Stimulated activated CD8-positive, alpha-beta memory T cell treated with anti-CD3 and anti-CD28 coated beads, Interleukin-15, amount 100 ng/mL, for 1 hour (primary cell): ENCODE measurements around the gene NTNG2.
"Not testable (repeated sequence)": the region's sequence is repeated elsewhere in the genome, so short reads cannot be mapped to it uniquely, and the experiment has no call there.

Experiments
- DNase-seq: peaks from one replicate; pipeline ENCODE4 v3.0.0-alpha.2; 2020; ENCODE audit warnings: low read depth

The NTNG2 gene, protein sequence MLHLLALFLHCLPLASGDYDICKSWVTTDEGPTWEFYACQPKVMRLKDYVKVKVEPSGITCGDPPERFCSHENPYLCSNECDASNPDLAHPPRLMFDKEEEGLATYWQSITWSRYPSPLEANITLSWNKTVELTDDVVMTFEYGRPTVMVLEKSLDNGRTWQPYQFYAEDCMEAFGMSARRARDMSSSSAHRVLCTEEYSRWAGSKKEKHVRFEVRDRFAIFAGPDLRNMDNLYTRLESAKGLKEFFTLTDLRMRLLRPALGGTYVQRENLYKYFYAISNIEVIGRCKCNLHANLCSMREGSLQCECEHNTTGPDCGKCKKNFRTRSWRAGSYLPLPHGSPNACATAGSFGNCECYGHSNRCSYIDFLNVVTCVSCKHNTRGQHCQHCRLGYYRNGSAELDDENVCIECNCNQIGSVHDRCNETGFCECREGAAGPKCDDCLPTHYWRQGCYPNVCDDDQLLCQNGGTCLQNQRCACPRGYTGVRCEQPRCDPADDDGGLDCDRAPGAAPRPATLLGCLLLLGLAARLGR

DNA sequence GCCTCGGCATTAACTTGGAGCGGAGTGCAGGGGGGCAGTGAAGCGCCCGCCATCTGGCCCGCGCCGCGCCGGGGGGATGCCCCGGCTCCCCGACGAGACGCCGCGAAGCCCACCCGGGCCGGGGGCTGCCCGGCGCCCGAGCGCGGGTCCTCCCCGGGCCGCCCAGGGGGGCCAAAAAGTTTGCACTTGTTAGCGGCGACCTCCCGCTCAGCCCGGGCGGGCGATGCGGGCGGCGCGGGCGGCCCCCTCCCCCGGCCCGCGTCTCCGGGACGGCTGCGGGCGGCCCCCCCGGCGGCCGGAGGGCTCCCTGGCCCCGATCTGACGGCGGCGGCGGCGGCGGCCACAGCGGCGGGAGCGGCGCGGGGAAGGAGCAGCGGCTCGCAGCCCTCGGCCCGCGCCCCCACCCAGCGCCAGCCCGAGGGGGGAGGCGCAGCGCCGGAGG lies at the start of gene NTNG2:
NTNG2 (plus strand) TSS at position 316 of the 442 bp plus-strand sequence. CDS start 4,774 bp downstream, outside the sequence.
- no peak for DNase-seq

GRCh38 chr9:132114102-132114707 lies 47.7 kb upstream of the NTNG2 start:
- DNase-seq, result no peak

DNA sequence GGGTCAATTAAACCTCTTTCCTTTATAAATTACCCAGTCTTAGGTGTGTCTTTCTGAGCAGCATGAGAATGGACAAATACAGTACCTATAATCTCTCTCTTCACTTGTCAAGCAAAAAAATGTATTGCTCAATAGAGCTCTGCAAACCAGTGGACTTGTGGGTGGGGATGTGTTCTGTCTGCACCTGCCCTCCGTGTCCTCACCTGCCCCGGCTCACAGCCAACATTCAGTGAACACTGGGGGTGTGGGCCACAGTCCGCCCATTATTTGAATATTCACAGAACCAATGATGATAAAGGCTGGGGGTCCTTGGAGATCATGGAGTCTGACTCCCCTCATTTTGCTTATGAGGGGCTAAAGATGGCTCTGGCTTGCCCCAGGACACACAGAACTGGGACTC lies 45.3 kb upstream of the NTNG2 start:
- DNase-seq, result no peak

GRCh38 chr9:132117694-132118093 lies 44.2 kb upstream of the NTNG2 start:
- DNase-seq, result no peak

DNA sequence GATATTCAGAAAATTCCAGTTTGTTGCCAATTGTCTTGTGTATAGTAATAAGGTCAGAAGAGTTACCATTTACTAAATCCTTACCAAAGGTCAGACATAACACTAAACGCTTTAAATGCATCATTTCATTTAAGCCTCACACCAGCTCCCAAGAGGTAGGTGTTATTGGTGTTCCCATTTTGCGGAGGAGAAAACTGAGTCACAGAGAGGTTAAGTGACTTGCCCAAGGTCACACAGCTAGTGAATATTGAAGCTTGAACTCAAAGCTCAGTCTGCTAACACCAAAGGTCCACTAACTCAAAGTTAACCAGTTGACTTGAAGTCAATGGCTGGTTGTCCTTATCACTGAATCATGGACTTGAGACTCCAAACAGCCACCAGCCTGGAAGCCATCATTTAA lies 40.8 kb upstream of the NTNG2 start:
- no peak for DNase-seq

DNA sequence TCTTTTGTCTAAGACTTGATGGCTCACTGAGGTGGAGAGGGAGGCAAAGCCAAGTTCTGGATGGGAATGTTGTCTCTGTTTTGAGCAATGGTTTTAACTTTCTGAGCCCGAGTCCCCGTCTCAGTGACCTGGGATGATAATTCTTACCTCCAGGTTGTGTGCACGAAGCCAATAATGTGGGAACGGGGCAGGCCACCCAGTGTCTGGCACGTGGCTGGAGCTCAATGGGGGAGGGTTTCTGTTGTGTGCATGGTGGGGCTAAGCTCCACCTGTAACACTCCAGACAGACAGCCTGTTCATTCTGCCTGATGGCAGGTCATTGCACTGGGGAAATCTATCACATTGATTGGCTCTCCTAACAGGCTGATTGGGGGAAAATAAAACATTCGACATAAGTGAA lies 37.1 kb upstream of the NTNG2 start:
- DNase-seq, result no peak

DNA sequence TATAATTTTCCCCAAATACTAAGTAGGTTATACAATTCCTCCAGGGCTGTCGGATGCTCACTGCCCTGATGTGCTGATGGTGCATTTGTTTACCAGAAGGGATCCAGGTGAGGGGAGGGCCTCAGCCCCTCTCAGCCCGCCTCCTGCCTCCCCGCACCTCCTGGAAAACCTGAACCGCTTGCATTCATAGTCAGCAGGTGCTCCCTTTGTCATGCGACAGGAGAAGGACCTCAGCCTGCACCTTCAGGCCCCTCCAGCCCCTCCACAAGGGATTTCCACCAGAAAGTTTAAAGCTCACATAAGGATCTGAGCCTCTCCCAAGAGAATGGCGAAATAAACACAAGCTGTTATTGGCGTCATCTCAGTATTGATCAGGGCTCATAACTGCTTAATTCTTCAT lies 36.5 kb upstream of the NTNG2 start:
- no peak for DNase-seq

- DNase-seq, result no peak
Measured at GRCh38 chr9:132125944-132126679, 35.7 kb upstream of the NTNG2 start.

GRCh38 chr9:132126680-132127236 lies 35.1 kb upstream of the NTNG2 start:
- no peak for DNase-seq

GRCh38 chr9:132127888-132128534 lies 33.8 kb upstream of the NTNG2 start:
- no peak for DNase-seq

DNA sequence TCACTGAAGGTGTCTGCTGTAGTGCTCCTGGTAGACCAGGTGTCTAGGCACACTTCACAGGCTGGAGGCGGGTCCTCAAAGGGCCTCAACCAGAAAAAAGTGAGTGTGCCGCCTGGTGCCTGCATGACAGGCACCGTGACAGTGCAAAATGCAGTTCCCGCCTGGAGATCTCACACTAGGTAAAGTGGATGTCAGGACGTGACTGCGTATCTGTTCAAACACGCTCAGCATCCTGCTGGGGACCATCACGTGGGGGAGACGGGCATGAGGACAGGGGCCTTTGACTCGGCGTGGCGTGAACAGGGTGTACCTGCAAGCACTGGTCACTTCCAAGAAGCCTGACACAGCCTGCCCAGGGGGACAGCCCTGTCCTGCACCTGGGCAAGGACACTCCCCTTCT lies 32.3 kb upstream of the NTNG2 start:
- no peak for DNase-seq

- DNase-seq, result not testable (repeated sequence)
Measured at GRCh38 chr9:132134085-132134484, 27.8 kb upstream of the NTNG2 start.

DNA sequence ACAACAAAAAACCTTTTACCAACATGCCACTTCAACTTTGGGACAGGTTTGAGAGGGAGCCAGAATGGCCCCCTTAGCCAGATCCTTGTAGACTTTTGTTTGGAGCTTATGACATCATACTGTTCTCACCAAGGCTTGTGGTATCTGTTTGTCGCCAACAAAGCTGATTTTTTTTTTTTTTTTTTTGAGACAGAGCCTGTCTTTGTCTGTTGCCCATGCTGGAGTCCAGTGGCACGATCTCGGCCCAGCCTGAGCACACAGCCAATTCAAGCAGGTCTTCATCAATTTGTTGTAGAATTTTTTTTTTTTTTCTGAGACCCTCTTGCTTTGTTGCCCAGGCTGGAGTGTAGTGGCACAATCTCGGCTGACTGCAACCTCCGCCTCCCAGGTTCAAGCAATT lies 26.4 kb upstream of the NTNG2 start:
- no peak for DNase-seq

GRCh38 chr9:132136151-132136780 lies 25.6 kb upstream of the NTNG2 start:
- no peak for DNase-seq

GRCh38 chr9:132141344-132141947 lies 20.4 kb upstream of the NTNG2 start:
- no peak for DNase-seq

DNA sequence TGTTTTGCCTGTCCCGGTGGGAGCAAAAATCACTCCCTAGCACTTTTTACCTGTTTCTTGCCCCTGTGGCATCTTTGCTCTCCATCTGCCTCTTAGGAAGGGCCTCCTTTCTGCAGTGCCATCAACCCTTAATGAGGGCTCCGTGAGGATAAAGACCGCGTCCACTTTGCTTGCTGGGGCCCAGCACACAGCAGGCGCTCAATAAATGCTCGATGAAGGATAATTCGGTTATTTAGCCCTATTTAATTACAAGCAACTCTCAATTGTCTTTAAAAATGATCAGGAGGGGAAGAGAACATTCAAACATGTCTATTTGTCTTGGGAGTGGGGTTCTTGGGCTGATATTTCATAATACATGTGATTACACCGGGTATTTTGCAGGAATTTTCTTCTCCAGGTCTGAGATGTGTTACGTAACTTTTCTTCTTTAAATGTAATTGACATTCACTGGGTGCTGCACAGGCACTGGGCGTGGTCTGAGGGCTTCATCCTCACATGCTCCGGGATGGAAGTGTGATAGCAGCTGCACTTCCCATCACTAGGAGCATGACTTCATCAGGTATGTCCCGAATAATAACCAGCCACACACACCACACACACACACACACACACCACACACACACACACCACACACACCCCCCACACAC lies 19.8 kb upstream of the NTNG2 start:
- no peak for DNase-seq

DNA sequence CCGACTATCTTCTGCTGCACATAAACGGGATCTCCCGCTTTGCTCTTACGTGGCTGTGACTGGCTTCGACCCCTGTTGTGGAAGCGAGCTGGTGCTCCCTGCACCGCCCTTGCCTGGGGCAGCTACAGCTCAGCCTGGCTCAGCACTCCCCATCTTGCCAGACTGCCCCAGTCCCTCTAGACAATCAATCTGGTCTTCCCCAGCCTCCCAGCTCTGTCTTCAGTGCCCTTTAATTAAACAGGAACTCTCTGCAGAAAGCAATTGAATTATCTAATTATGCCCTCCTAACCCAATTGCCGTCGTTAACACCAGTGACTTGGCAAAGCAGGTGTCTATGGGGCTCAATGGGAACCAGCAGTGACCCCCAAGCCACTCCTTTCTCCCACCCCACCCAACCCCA lies 18.9 kb upstream of the NTNG2 start:
- no peak for DNase-seq

GRCh38 chr9:132143359-132143758 lies 18.5 kb upstream of the NTNG2 start:
- no peak for DNase-seq

- no peak for DNase-seq
Measured at GRCh38 chr9:132144708-132145365, 17.0 kb upstream of the NTNG2 start.

GRCh38 chr9:132146039-132146438 lies 15.8 kb upstream of the NTNG2 start:
- no peak for DNase-seq
